NCI-H82 treated with DMSO at 0.1 percent for 48 hours (cell line): ENCODE results near the gene CACNA1S.

Experiments used
- DNase-seq: peaks from one replicate; lab custom pipeline; 2025; ENCODE audit not compliant: unreplicated experiment; lab: John Stamatoyannopoulos, UW

CACNA1S gene

GRCh38 chr1:201140235-201140940 is 28.2 kb upstream of the CACNA1S start:
- peak; percentile 71 for DNase-seq

- DNase-seq = no peak
Measured at GRCh38 chr1:201139756-201140155, 27.5 kb upstream of the CACNA1S start.

- no peak for DNase-seq
Measured at GRCh38 chr1:201139306-201139705, 27.1 kb upstream of the CACNA1S start.

- DNase-seq = peak; percentile 95
Measured at GRCh38 chr1:201138311-201138840, 26.1 kb upstream of the CACNA1S start.

- no peak for DNase-seq
Measured at GRCh38 chr1:201137579-201138310, 25.5 kb upstream of the CACNA1S start.

GRCh38 chr1:201137024-201137392 is 24.8 kb upstream of the CACNA1S start:
- DNase-seq = no peak

GRCh38 chr1:201136355-201137023 is 24.3 kb upstream of the CACNA1S start:
- peak; percentile 91 for DNase-seq

GRCh38 chr1:201134405-201134804 is 22.2 kb upstream of the CACNA1S start:
- DNase-seq = no peak

- DNase-seq = no peak
Measured at GRCh38 chr1:201131398-201131797, 19.2 kb upstream of the CACNA1S start.

GRCh38 chr1:201128962-201129361 is 16.7 kb upstream of the CACNA1S start:
- no peak for DNase-seq

GRCh38 chr1:201128476-201128875 is 16.2 kb upstream of the CACNA1S start:
- no peak for DNase-seq

- no peak for DNase-seq
Measured at GRCh38 chr1:201127755-201128455, 15.7 kb upstream of the CACNA1S start.

GRCh38 chr1:201126832-201127754 is 14.9 kb upstream of the CACNA1S start, which contains the start of gene ASCL5:
ASCL5 (minus strand) TSS chr1:201127184; CDS start chr1:201115372, 11,812 bp downstream.
- peak; percentile 15 for DNase-seq

- no peak for DNase-seq
Measured at GRCh38 chr1:201126463-201126831, 14.2 kb upstream of the CACNA1S start.

GRCh38 chr1:201125800-201126199 is 13.6 kb upstream of the CACNA1S start:
- no peak for DNase-seq

GRCh38 chr1:201125019-201125418 is 12.8 kb upstream of the CACNA1S start:
- no peak for DNase-seq

GRCh38 chr1:201123866-201124265 is 11.6 kb upstream of the CACNA1S start:
- no peak for DNase-seq

GRCh38 chr1:201122321-201122957 is 10.2 kb upstream of the CACNA1S start:
- peak; percentile 29 for DNase-seq
